Activated CD4-positive, alpha-beta T cell treated with anti-CD3 and anti-CD28 coated beads for 4 hours (primary cell): ENCODE measurements around the gene AFP.
A peak's percentile ranks its signal among the peaks of the same experiment; 100 is the strongest.

Source experiments
- DNase-seq, 2 donors: peaks; one replicate each; pipeline ENCODE4 v3.0.0-alpha.2; 2020

AFP gene

DNA sequence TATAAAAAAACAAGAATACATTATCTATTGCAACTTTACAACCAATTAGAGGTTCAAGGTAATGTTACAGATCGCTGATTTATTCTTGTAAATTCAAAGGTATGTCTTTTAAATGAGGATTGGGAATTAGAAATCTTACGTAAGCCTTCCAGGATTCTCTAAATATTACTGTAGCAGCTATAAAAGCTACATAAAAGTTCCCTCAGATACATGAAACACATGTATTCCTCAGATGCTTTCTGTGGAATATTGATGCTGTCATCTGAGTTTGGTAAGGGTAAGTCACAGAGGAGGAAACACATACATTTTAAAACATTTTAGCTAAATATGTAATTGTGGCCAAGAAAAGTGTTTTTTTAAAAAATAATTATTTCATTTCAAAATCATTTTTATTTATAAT, 3.4 kb downstream of the AFP start:
- DNase-seq = no peak

DNA sequence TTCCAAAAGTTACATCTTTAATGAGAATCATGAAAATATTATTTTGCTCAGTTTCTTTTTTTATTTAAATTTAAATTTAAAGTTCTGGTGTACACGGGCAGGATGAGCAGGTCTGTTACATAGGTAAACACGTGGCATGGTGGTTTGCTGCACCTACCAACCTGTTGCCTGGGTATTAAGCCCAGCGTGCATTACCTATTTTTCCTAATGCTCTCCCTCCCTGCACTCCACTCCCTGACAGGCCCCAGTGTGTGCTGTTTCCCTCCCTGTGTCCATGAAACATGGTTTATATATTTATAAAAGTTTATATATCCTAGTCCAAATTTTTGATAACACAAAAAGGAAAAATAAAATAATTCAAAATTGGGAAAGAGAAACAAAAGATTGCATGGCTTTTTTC, 4.0 kb downstream of the AFP start:
- DNase-seq = no peak

DNA sequence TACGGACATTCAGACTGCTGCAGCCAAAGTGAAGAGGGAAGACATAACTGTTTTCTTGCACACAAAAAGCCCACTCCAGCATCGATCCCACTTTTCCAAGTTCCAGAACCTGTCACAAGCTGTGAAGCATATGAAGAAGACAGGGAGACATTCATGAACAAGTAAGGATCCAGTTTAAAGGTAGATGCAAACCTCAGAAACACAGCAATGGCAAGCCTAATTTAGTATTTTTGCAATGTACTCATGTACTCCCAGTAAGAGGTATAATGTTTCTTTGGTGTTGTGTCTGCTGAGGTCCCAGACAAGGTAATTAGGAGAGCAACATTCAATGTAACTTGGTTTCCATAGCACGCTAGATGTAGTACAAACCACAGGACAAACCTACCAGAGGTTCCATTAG, 4.6 kb downstream of the AFP start:
- DNase-seq = no peak

DNA sequence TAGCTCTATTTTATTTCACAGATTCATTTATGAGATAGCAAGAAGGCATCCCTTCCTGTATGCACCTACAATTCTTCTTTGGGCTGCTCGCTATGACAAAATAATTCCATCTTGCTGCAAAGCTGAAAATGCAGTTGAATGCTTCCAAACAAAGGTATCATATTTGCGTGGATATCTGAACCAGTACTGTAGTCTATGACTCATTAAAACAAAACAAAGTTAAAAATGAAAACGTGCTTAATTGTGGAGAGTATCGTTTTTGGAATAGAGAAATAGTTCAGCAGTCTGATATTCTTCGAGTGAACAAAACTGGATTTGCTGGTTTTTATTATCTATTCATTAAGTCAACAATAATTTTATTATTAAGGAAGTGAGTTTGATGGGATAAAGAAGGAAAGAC, 6.3 kb downstream of the AFP start:
- no peak for DNase-seq

DNA sequence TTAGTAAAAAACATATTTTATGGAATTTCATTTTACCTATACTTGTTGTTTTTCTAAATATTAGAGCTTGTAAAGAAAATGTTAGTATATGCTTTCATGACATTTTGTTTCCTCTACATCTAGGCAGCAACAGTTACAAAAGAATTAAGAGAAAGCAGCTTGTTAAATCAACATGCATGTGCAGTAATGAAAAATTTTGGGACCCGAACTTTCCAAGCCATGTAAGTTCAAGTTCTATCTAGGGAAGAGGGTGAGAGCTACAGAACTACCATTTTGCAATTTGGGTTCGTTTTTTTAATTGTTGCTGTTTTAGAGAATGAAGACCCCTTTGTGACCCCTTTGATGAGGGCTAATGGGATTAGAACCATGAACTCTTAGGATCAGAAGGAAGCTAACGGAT, 7.2 kb downstream of the AFP start:
- no peak for DNase-seq

DNA sequence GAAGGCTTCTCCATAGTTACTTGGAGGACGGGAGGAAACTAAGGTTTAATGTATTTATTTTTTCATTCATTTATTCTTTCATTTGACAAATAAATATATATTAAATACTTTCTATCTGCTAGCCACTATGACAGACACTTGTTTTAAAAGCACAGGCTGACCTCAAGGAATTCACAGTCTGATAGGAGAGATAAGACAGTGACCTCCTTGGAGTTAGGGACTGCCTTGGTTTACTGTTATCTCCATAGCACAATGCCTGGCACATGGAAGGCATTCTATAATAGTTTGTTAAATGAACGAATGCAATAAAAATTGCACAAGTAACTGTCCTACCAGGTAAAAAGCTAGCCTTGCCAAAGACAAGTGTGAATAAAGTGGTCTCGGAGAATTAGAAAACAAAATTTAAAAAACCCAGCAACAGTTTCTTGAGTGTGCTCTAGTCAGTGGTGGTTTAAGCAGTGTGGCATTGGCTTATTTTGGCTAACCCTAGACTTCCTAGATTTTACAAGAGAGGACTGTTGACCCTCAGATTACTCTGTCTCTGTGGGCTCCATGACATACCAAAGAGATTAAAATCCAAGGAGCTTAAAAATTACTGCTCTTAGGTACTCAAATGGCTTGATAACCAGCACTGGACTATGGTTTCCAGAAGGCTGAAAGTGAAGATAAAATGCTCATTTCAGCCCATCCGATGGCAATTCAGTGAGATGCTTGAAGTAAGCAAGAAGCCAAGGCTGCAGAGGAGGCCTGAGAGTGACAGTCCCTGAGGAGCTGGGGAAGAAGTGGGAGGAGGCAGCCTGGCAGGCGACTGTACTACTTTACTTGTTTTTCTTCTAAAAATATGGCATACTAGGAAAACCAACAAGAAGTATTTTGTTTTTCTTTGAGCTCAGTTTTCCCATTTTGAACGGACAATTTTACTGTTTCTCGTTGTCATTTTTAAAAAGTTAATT, 9.6 kb downstream of the AFP start:
- no peak for DNase-seq

DNA sequence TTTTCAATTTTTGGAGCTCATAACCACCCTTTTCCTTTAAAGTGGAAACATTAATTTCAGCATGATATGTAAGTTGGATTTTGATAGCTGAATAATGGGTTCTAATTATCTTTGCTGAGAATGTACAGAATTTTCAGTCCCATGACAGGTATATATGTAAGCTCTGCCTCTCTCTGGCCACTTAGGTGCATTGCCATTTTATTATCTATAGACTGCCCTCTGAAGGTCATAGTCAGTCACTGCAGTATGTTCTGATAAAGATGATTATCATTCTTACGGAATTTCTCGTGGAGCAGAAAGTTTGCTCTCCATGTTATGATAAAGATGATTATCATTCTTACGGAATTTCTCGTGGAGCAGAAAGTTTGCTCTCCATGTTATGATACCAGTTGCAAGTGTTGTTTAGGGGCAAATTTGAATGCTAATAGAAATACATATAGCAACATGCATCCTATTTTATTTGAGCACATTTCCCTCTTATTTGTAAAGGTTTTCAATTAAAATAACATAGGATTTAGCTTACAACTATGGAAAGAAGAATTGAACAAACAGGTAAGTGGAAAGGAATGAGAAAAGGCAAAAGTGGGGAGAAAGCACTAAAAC, 10.4 kb downstream of the AFP start:
- peak in 1 of 2 donors; percentile 0 for DNase-seq

DNA sequence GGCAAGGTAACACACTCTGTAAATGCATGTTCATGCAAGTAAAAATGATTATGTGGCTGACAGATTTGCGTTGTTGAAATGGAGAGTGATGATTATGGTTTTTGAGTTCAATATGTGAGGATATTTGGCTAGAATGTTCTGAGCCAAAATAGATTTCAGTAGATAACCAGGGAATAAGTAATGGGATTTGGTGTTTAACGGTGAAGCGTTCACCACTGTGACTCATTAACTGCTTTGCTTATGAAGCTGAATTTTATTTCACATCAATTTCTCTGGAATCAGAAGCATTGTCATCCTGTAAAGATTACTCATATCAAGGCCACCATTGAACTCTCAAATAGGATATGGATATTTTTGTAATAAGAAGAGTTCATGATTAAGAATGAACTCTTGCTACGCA, 11.7 kb downstream of the AFP start:
- no peak for DNase-seq

DNA sequence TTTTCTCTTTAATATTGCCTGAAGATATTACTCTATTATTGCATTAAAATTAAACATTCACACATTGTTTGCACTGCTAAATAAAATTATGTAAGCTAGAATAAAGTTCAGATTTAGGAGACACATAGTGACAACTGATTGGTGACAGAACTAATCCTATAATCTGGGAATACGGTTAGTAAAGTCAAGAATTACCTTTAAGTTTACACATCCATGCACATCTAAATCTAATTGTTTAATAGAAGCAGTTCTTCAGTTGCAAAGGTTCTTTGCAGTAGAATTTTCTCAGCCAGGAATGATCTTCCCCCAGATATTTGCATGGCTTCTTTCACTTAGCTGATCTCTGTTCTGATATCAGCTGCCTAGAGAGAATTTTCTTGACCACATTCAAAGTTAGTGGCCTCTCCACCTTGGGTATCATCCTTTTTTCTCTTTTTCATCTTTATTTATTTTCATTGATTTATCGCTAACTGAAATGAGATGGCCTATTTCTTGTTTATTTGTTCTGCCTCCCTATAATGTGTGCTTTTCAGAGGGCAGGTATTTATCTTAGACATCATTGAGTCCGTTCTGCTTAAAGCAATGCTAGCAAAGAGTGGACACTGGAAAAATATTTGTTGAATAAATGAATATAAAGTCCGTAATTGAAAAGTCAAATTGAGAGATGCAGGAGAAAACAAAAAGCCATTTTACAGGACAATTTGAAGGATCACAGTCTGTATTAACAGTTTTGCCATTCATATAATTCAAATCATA, 12.6 kb downstream of the AFP start:
- DNase-seq = no peak

DNA sequence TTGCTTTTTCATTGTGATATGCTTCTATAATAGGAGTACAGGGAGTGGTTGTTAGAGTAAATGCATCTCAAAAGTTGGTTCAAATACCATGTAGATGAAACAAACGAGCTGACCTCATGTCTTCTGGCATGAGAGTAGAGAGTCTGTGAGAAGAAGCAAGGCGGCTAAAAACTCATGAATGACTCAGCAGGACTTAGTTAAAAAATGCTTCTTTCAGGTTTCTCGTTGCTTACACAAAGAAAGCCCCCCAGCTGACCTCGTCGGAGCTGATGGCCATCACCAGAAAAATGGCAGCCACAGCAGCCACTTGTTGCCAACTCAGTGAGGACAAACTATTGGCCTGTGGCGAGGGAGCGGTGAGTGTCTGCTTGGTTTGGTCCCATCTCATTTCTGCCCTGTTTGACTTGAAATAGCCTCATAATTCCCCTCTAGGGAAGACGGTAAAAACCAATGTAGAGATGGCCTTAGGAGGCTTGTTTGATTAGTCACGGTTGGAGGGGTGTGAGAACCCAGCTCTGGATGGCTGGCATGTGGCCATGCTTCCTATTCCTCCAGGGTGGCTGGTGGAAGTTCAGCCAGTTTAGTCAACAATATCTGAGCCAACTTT, 14.5 kb downstream of the AFP start:
- no peak for DNase-seq

DNA sequence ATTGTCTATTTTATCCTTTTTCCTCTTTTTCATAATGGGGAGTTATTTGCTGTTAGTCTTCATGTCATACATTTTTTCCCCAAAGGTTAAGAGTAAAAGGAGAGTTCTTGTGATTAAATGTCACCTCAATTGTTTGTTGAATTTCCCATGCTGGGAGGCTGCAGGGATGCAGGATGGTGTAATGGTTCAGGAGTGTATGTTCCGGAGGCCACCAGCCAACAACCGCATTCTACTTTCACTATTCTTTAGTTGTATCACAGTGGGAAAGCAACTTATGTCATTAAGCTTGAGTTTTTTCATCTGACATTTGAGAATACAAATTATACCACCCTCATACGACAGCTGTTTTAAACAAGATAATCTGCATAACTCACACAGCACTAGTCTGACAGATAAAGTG, 15.4 kb downstream of the AFP start:
- no peak for DNase-seq

DNA sequence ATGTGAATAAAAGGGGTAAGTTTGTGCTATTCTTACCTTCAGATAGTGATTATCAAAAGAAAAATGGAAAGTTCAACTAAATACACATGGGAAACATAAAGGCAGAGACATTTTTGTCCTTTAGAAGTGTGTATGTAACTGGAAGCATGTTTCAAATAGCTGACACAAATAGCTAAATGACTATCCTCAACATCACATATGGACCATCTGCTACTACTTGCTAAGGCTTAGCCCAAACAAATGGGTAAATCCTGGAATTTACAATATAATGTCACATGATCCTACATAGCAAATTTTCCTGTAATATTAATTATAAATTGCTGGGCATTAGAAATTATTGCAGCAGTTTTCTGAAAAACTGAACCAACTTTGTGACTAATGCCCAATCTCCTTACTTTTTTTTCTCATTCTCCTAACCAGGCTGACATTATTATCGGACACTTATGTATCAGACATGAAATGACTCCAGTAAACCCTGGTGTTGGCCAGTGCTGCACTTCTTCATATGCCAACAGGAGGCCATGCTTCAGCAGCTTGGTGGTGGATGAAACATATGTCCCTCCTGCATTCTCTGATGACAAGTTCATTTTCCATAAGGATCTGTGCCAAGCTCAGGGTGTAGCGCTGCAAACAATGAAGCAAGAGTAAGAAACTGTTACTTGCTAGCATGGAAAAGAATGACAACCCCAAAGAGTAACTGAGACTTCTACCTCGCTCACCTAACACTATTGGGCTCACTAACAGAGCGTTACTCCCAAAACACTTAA, 16.1 kb downstream of the AFP start:
- no peak for DNase-seq

DNA sequence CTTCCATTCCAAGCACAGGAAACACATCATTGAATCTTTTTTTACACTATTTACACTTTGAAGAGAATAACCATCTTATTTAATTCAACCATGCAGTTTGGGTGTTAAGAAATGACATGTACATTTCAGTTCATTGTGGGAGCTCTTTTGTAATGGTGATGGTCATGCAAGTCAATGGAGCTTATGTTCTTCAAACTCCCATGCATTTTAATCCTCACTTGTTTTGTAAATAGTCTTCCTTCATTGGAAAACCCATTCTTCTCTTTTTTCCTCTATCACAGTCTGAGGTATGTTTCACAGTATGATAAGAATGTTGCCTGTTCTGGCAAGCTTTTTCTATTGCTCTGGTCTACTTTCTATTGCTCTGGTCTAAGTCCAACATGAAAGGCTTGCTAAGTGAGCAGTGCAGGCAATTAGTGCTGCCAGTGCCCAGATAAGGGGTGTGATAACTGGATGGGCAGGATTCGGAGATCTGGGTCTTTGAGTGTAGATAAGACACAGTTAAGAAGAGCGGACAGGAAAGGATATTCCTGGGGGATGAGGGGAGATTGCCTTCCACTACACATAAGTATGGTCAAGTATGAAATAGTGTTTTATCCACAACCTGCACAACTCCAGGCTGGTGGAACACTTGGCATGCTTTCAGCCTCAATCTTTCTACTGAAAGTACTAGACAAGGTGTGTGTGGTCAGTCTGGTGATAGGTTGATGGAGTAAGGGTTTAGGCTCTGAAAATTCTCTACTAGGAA, 17.1 kb downstream of the AFP start:
- no peak for DNase-seq

DNA sequence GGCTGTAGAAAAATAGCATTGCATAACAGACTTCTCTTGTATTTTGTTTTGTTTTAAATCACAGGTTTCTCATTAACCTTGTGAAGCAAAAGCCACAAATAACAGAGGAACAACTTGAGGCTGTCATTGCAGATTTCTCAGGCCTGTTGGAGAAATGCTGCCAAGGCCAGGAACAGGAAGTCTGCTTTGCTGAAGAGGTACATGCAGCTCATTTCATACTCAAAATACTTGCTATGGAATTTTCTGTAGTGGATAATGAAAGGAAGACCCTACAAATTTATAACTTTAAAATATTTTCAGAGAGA, 17.6 kb downstream of the AFP start:
- no peak for DNase-seq

DNA sequence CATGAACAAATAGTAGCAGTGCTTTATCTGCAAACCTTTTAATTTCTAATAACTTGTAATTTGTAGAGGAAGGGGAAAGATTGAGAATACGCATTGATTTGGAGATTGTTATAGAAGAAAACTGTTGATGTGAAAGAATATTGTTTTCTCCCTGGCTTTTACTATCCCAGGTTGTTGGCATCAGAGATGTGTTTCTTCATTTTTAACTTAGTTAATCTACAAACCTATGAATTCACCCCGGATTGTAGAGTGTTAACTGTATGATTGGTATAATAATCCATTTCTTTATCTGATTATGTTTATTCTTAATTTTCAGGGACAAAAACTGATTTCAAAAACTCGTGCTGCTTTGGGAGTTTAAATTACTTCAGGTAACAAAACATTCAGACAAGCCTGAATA, 18.9 kb downstream of the AFP start:
- no peak for DNase-seq

DNA sequence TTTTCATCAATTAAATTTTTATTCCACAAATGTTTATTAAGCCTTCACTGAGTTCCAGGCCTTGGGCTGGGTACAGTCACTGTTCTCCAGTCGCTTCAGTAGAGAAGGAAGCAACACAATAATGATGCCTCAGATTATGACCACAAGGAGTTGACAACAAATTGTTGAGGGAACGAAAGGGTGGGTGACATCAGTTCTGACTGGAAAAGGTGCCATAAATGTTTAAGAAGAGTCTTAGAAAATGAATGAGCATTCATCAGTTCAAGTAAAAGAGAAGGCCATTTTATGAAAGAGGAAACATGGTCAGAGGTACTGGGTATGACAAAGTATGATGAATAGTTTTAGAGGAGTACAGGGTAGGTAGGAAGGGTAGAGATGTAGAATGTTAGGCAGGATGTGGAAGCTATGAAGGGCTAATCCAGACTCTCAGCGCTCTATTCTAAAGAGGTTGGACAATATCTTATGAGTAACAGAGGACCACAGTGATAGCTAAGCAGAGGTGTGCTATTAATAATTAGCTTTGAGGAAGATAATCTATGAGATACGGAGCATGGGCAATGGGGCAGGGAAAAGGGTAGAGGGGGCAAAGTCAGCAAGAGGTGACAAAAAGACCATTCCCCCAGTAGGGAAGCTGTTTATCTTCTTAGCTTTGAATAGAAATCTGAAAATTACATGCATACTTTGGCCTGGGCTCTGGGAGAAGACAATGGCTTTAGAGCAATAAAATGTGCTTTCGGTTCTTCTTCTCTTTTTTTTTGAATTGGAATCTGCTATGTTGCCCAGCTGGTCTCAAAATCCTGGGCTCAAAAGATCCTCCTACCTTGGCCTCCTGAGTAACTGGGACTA, 20.4 kb downstream of the AFP start:
- DNase-seq = no peak

DNA sequence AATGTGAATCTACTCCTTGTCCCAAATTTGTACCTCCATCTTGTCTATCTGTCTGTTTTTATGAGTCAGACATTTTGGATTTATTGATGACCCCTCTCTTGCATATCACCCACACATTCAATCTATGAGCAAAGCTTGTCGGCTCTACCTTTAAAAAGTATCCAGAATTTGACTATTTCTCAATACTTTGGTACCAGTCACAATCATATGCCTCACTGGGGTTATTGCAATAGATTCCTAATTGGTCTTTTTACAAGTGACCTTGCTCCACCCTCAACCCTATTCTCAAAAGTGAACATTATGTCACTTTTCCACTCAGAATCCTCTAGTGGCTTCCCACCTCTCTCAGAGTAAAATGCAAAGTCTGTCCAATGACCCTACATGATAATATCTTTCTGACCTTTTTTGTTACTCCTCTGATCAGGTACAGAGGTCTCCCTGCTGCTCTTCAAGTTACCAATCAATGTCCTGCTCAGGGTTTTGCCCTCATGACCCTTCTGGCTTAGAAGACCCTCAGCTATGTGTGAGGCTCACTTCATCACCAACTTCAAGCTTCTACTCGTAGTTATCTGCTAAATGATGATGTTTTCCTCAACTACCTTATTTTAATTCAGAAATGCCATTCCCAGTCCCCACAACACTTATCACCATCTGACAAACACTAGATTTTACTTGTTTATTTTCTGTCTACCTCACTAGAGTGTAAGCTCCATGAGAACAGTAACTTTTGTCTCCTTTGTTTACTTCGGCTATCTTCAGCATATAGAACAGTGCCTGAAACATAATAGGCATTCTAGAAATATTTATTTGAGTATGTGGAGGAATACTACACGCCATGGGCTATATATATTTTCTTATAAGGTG, 22.4 kb downstream of the AFP start:
- no peak for DNase-seq

DNA sequence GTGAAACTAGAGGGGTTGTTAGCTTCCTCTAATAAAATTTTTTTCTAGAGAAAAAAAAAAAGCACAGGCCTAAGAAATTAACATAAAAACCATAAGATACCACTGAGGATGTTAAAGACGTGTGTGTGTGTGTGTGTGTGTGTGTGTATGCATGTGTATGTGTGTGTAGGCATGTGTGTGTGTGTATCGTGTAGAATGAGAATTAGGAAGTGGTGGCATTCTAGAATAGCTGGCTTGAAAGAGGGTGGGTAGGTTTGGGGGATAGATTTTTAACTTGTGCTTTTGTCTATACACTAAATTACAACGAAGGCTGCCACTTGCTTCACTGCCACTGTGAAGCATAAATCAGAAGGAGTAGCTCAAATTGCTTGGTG, 23.0 kb downstream of the AFP start:
- DNase-seq = no peak

DNA sequence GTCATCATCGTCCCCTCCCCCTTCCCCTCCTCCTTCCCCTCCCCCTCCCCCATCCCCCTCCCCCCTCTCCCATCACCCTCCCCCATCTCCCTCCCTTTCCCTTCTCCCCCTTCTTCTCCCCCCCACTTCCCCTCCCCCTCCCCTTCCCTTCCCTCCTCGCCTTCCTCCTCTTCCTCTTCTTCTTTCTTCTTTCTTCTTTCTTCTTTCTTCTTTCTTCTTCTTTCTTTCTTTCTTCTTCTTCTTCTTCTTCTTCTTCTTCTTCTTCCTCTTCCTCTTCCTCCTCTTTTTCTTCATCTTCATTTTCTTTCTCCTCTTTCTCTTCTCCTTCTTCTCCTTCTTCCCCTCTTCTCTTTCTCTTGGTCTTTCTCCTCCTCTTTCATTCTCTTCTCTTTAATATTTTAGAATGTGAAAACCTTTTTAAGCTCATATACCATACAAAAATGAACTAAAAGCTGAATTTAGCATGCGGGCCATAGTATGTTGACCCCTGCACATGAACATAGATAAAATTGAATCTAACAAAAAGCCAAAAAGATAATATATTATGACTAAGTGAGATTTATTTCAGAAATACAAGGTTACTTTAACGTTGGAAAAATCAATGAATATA, 25.0 kb downstream of the AFP start:
- no peak for DNase-seq

DNA sequence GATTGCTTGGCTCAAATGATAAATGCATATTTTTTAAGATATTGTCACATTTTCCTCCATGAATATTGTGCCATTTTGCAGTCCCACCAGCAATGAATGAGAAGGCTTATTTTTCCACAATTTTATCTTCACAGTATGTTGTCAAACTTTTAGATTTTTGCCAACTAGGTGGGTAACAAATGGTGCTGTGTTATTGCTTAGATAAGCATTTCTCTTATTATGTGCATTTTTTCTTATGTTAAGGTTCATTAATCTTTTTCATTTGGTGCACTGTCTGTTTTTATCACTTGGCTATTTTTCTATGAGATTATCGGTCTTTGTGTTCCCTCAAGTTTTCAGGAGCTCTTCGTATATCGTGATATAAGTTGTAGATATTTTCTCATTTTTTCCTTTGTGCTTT, 32.1 kb downstream of the AFP start:
- no peak for DNase-seq
